ENCODE measurements around the gene IAH1.

- no peak for TF ChIP-seq JUN (IDR thresholded peaks at IDR 0.05; ENCODE audit: borderline replicate concordance, low read depth, low read length)
- TF ChIP-seq JUN (CRISPR knock-in tag; IDR thresholded peaks at IDR 0.05; ENCODE audit: borderline replicate concordance): no peak
- TF ChIP-seq ZNF263 (CRISPR knock-in tag; IDR thresholded peaks at IDR 0.05; ENCODE audit: borderline replicate concordance): no peak
- TF ChIP-seq BACH1 (tag; IDR thresholded peaks at IDR 0.05): no peak
Observed at GRCh38 chr2:9440058-9440727, 34.2 kb upstream of the IAH1 start.

Data from K562 (cell line).